HepG2 (cell line): ENCODE measurements around the gene SNAP47. TPM values are rescaled to one million over a fixed set of nuclear protein-coding genes. Genes with fewer than 3 reads are reported as not detected.

Experiments used
- ATAC-seq: fragments of 200-7000 bp; cut with Tn5 transposase; 3 replicates; pipeline ENCODE4 v1.9.1; 2020; ENCODE audit warnings: mild to moderate bottlenecking, moderate library complexity
- BruUV-seq: library from RNA; stranded (reverse); fragments of 400-500 nt; replicated peaks from 2 replicates; lab custom pipeline; 2021; lab: Mats Ljungman, UMichigan
- CTCF ChIA-PET: fragments of 300-600 bp; formaldehyde crosslinking; extraction: SDS; loops from one replicate; lab custom pipeline; 2021; ENCODE audit warnings: low total read pairs, inconsistent platforms, low intra/inter-chr PET ratio; lab: Yijun Ruan, JAX
- POLR2A ChIA-PET: fragments of 350-600 bp; sonication (Branson Sonifier 250); formaldehyde crosslinking; loops from one replicate; lab custom pipeline; 2020; ENCODE audit warnings: antibody characterized with exemption, inconsistent platforms; lab: Yijun Ruan, JAX
- DNase-seq: peaks from one replicate; pipeline ENCODE4 v3.0.0-alpha.2; 2015; ENCODE audit warnings: low spot score
- FAIRE-seq: peaks from 3 replicates; lab custom pipeline; 2011; peaks lifted over from hg19 to GRCh38; lab: Jason Lieb, UNC
- H2AFZ ChIP-seq: one replicate; pipeline ENCODE4 v1.6.1; 2011; ENCODE audit warnings: low read length, inconsistent platforms
- H3K27ac ChIP-seq: fragments of 300-600 bp; 3 replicates; pipeline ENCODE4 v1.8.0; 2011; ENCODE audit warnings: mixed run types, mild to moderate bottlenecking, mixed read lengths, low read length, inconsistent platforms; ENCODE audit not compliant: insufficient read depth; ENCODE audit errors: extremely low read length
- H3K27me3 ChIP-seq, 2 experiments: fragments of 200-600 bp in 1 of 2; 2 replicates in 1 of 2; 3 replicates in 1 of 2; pipeline versions ENCODE4 v1.6.0 to v1.8.0; 2011; ENCODE audit warnings: low read length in 2 of 2, mild to moderate bottlenecking in 2 of 2, moderate library complexity in 2 of 2, inconsistent platforms in 1 of 2; ENCODE audit not compliant: insufficient read depth in 2 of 2, control insufficient read depth in 1 of 2
- H3K36me3 ChIP-seq, 2 experiments: fragments of 200-600 bp in 1 of 2; replicated peaks in 1 of 2; 2 replicates in 1 of 2; 3 replicates in 1 of 2; pipeline versions ENCODE4 v1.5.1 to v1.8.0; 2011; ENCODE audit warnings: low read length in 2 of 2, inconsistent platforms in 1 of 2; ENCODE audit not compliant: insufficient read depth in 2 of 2, control insufficient read depth in 1 of 2
- H3K4me1 ChIP-seq: 2 replicates; pipeline ENCODE4 v1.5.1; 2012; ENCODE audit warnings: low read length, inconsistent platforms; ENCODE audit not compliant: insufficient read depth
- H3K4me2 ChIP-seq: 2 replicates; pipeline ENCODE4 v1.6.0; 2011; ENCODE audit warnings: low read depth, low read length, inconsistent platforms
- H3K4me3 ChIP-seq, 3 experiments: fragments of 200-600 bp in 1 of 3; sonication (generic), shearing (Covaris generic) in 1 of 3; replicated peaks in 1 of 3; 2 replicates each; pipeline ENCODE4 v1.5.1; 2011 to 2016; ENCODE audit warnings: low read length in 3 of 3, inconsistent platforms in 2 of 3, low read depth in 2 of 3, mild to moderate bottlenecking in 2 of 3, control low read depth in 1 of 3, mixed read lengths in 1 of 3; ENCODE audit not compliant: insufficient read depth in 1 of 3
- H3K79me2 ChIP-seq: one replicate; pipeline ENCODE4 v1.6.1; 2011; ENCODE audit warnings: low read length, inconsistent platforms; ENCODE audit not compliant: insufficient read depth
- H3K9ac ChIP-seq: 2 replicates; pipeline ENCODE4 v1.6.0; 2011; ENCODE audit warnings: mild to moderate bottlenecking, low read depth, low read length, inconsistent platforms; ENCODE audit not compliant: insufficient read depth
- H3K9me3 ChIP-seq: 2 replicates; pipeline ENCODE4 v1.5.1; 2012; ENCODE audit warnings: mild to moderate bottlenecking, low read length
- H4K20me1 ChIP-seq: 2 replicates; pipeline ENCODE4 v1.6.0; 2011; ENCODE audit warnings: inconsistent platforms, mild to moderate bottlenecking, low read length, moderate library complexity; ENCODE audit not compliant: insufficient read depth
- CREBL2 ChIP-seq: sonication (generic); formaldehyde crosslinking; IDR thresholded peaks from 2 replicates; pipeline ENCODE4 v1.8.1; 2023; ENCODE audit warnings: missing genetic modification reagents, mild to moderate bottlenecking, borderline replicate concordance
- HDAC1 ChIP-seq: sonication (generic); formaldehyde crosslinking; IDR thresholded peaks from 2 replicates; pipeline ENCODE4 v1.5.1; 2020; ENCODE audit warnings: mild to moderate bottlenecking, missing genetic modification reagents
- HIC2 ChIP-seq: sonication (generic); formaldehyde crosslinking; IDR thresholded peaks from 2 replicates; pipeline ENCODE4 v1.9.0; 2022; ENCODE audit warnings: low read depth, missing genetic modification reagents
- IKZF5 ChIP-seq: IDR thresholded peaks from 2 replicates; pipeline ENCODE4 v1.6.1; 2018; ENCODE audit warnings: missing genetic modification reagents, mild to moderate bottlenecking, missing compliant biosample characterization
- NFATC3 ChIP-seq: sonication (generic); formaldehyde crosslinking; IDR thresholded peaks from 2 replicates; pipeline ENCODE4 v1.5.1; 2020; ENCODE audit warnings: mild to moderate bottlenecking, missing genetic modification reagents
- NPAS2 ChIP-seq: sonication (generic); formaldehyde crosslinking; IDR thresholded peaks from 2 replicates; pipeline ENCODE4 v1.8.0; 2022; ENCODE audit warnings: mild to moderate bottlenecking, missing genetic modification reagents, borderline replicate concordance
- PAF1 ChIP-seq: IDR thresholded peaks from 2 replicates; pipeline ENCODE4 v1.6.1; 2016; ENCODE audit warnings: missing genetic modification reagents, missing compliant biosample characterization
- REST ChIP-seq, 2 experiments: IDR thresholded peaks; 2 replicates each; pipeline ENCODE4 v1.6.1; 2011 to 2012; ENCODE audit warnings: low read length in 2 of 2, borderline replicate concordance in 1 of 2, low read depth in 1 of 2, mild to moderate bottlenecking in 1 of 2, moderate library complexity in 1 of 2
- SMARCE1 ChIP-seq: fragments of 450-650 bp; IDR thresholded peaks from 2 replicates; pipeline ENCODE4 v1.6.1; 2017; ENCODE audit warnings: borderline replicate concordance
- YEATS4 ChIP-seq: sonication (generic); formaldehyde crosslinking; IDR thresholded peaks from 2 replicates; pipeline ENCODE4 v1.4.0; 2020; ENCODE audit warnings: missing genetic modification reagents, borderline replicate concordance
- ZNF672 ChIP-seq: sonication (generic); formaldehyde crosslinking; IDR thresholded peaks from 2 replicates; pipeline ENCODE4 v1.8.1; 2022; ENCODE audit warnings: missing genetic modification reagents
- ZNF766 ChIP-seq: sonication (generic); formaldehyde crosslinking; IDR thresholded peaks from 2 replicates; pipeline ENCODE4 v1.5.0; 2020; ENCODE audit warnings: missing genetic modification reagents, borderline replicate concordance
- ZSCAN12 ChIP-seq: sonication (generic); formaldehyde crosslinking; IDR thresholded peaks from 2 replicates; pipeline ENCODE4 v1.9.0; 2021; ENCODE audit warnings: mild to moderate bottlenecking, missing genetic modification reagents
- ZSCAN5A ChIP-seq: sonication (generic); formaldehyde crosslinking; IDR thresholded peaks from 2 replicates; pipeline ENCODE4 v1.8.0; 2022; ENCODE audit warnings: mild to moderate bottlenecking, missing genetic modification reagents, borderline replicate concordance
- WGBS: methylation state at CpG from one replicate; pipeline ENCODE4 v1.1.6; 2017; ENCODE audit warnings: low lambda C conversion rate; 5-methylcytosine and 5-hydroxymethylcytosine counted together
- in situ Hi-C: cut with HindIII; loops from 2 replicates; pipeline ENCODE4 v1.10.0; 2017; ENCODE audit warnings: low pct_unique_long_range_greater_than_20kb; ENCODE audit not compliant: extremely low pct_ligation_motif_present
- intact Hi-C: fragments of 100-400 bp; cut with micrococcal nuclease; formaldehyde crosslinking; loops from one replicate; pipeline ENCODE4 v1.10.0; 2022; ENCODE audit not compliant: unreplicated experiment
- polyA plus RNA-seq, 8 experiments: library from polyadenylated mRNA; depleted of rRNA in 3 of 8; stranded (reverse) in 7 of 8; unstranded in 1 of 8; fragments of >200 nt; fragmentation: Illumina TruSeq in 4 of 8; extraction: Trizol in 4 of 8; gene quantifications; 2 replicates each; pipeline versions ENCODE4 v1.2.1 to v1.2.3, GENCODE V29; 2011 to 2016; ENCODE audit warnings: low read depth in 4 of 8, missing spikeins in 1 of 8, mixed read lengths in 1 of 8; ENCODE audit not compliant: insufficient read depth in 1 of 8
- total RNA-seq, 5 experiments: library from RNA; depleted of rRNA; stranded (reverse); fragments of >200 nt; fragmentation: Illumina TruSeq; extraction: Trizol; gene quantifications; 2 replicates each; pipeline ENCODE4 v1.2.3, GENCODE V29; 2016; ENCODE audit warnings: low read depth in 1 of 5

SNAP47 gene
- total and polyA plus RNA-seq, 2 of the 13 experiments (the other 11 are each of a cell fraction or from before 2014, with no cell fraction given) = 13.6 to 25.1 TPM

- intact Hi-C loops = no loop called here
- no peak overlapping the region for H3K27ac ChIP-seq
- H3K36me3 ChIP-seq = no peaks in the 10 kb centered on the region
- no peak overlapping the region for H3K9ac ChIP-seq
- H3K9me3 ChIP-seq = no peaks in the 10 kb centered on the region
- no TSS peak for BruUV-seq
- H2AFZ ChIP-seq = no peak overlapping the region
- ChIA-PET POLR2A (interaction anchor here (0.6 kb wide), 1 partner anchor 151 kb away, joined by 4 read pairs; no protein-coding TSS in a partner anchor), CTCF (no interaction called here)
- H3K4me2 ChIP-seq = no peak overlapping the region
- H4K20me1 ChIP-seq = no peaks in the 10 kb centered on the region
- in situ Hi-C loops = no loop called here
- DNase-seq (no peak), ATAC-seq (no peak; the same call in 2 of the 3 replicates), FAIRE-seq (no peak)
- WGBS = 20% methylated on average over 1 of the region's 12 CpGs
- H3K79me2 ChIP-seq = no peaks in the 10 kb centered on the region
- peaks cover 12 to 52% of the 10 kb centered on the region in 2 experiments for H3K27me3 ChIP-seq
- H3K4me1 ChIP-seq = peaks cover 2% of the 10 kb centered on the region
- no peak overlapping the region for H3K4me3 ChIP-seq
- no peak for TF ChIP-seq CREBL2 (CRISPR knock-in tag)
- TF ChIP-seq PAF1 (CRISPR knock-in tag) = no peak
- no peak for TF ChIP-seq ZSCAN12 (CRISPR knock-in tag)
- no peak for TF ChIP-seq ZSCAN5A (CRISPR knock-in tag)
- TF ChIP-seq HDAC1 = no peak
- no peak for TF ChIP-seq ZNF672 (CRISPR knock-in tag)
- no peak for TF ChIP-seq ZNF766 (CRISPR knock-in tag)
- TF ChIP-seq NPAS2 (CRISPR knock-in tag) = no peak
- no peak for TF ChIP-seq HIC2 (CRISPR knock-in tag)
- no peak for TF ChIP-seq SMARCE1
- no peak for TF ChIP-seq NFATC3 (CRISPR knock-in tag)
- TF ChIP-seq REST (IDR thresholded peaks at IDR 0.05; ENCODE audit: borderline replicate concordance in 1 of 2, low read depth in 1 of 2, low read length in 2 of 2) = no peak
- TF ChIP-seq YEATS4 = no peak
- no peak for TF ChIP-seq IKZF5
These were observed 58.9 kb downstream of the SNAP47 start for GRCh38 chr1:227793948-227794816.
